Cardiac muscle cell (in vitro differentiated cells and primary cell): ENCODE measurements around the gene ICAM2. TPM values are rescaled to one million over a fixed set of nuclear protein-coding genes. Genes with fewer than 3 reads are reported as not detected.

ENCODE experiments used
- DNase-seq, 2 donors: peaks; one replicate each; pipeline versions ENCODE4 v3.0.0 to v3.0.0-alpha.2; 2010 to 2017; ENCODE audit warnings: low read depth in 1 of 2, low spot score in 1 of 2
- H3K27ac ChIP-seq: fragments of 200-600 bp; sonication (generic); 2 replicates; pipeline ENCODE4 v1.5.1; 2016
- H3K27me3 ChIP-seq: fragments of 200-600 bp; sonication (generic); 2 replicates; pipeline ENCODE4 v1.6.0; 2016; ENCODE audit warnings: control low read depth
- H3K36me3 ChIP-seq: fragments of 200-600 bp; sonication (generic); 2 replicates; pipeline ENCODE4 v1.5.1; 2016; ENCODE audit warnings: control low read depth
- H3K4me1 ChIP-seq: fragments of 200-600 bp; sonication (generic); 2 replicates; pipeline ENCODE4 v1.8.1; 2017; ENCODE audit warnings: low read depth, mild to moderate bottlenecking, mixed run types
- H3K4me3 ChIP-seq: fragments of 200-600 bp; sonication (generic); 2 replicates; pipeline ENCODE4 v1.5.1; 2016; ENCODE audit warnings: mild to moderate bottlenecking
- H3K9me3 ChIP-seq: fragments of 200-600 bp; sonication (generic); 2 replicates; pipeline ENCODE4 v1.5.1; 2017; ENCODE audit warnings: low read depth, mild to moderate bottlenecking, control low read depth
- polyA plus RNA-seq: library from polyadenylated mRNA; unstranded; fragments of >200 nt; fragmentation: Nextera tagmentation; extraction: Ambion mirVana; gene quantifications from 2 replicates; pipeline ENCODE4 v1.2.1, GENCODE V29; 2016
- total RNA-seq: library from RNA; depleted of rRNA; stranded (reverse); fragments of >200 nt; gene quantifications from 2 replicates; pipeline ENCODE4 v1.2.3, GENCODE V29; 2016
- TF ChIP-seq, protein P1 (sequence below): IDR thresholded peaks from 2 replicates; pipeline ENCODE4 v1.5.1; 2012; ENCODE audit warnings: low read depth, mild to moderate bottlenecking, low read length

ICAM2 gene
- total and polyA plus RNA-seq, 2 experiments from 2014 or later = 1.1 TPM; not detected in 1

DNA sequence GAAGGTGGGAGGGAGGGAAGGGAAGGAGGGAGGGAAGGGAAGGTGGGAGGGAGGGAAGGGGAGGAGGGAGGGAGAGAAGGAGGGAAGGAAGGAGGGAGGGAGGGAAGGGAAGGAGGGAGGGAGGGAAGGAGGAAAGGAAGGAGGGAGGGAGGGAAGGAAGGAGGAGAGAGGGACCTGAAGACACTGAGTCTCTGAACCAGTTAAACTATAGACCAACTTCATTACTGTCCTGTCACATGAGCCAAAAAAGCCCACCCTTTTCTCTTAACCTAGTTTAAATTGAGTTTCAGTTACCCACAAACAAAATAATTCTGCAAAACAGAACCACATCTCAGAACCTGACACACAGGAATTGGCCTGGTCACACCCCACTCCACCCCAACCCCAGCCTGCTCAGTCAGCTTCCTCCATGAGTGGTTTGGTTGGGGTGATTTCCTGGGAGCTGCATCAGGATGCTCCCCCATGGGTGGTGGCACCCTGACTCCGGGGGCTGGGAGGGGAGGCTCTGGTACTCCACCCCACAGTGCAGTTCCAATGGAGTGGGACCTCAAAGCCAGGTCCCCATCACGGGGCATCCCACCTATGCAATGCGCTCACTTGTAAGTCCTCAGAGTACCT, 27.0 kb downstream of the ICAM2 start:
- peaks cover 49% of the 10 kb centered on the region for H3K27me3 ChIP-seq
- H3K4me3 ChIP-seq = no peak overlapping the region
- H3K36me3 ChIP-seq = no peaks in the 10 kb centered on the region
- H3K27ac ChIP-seq = no peak overlapping the region
- TF ChIP-seq, protein P1, sequence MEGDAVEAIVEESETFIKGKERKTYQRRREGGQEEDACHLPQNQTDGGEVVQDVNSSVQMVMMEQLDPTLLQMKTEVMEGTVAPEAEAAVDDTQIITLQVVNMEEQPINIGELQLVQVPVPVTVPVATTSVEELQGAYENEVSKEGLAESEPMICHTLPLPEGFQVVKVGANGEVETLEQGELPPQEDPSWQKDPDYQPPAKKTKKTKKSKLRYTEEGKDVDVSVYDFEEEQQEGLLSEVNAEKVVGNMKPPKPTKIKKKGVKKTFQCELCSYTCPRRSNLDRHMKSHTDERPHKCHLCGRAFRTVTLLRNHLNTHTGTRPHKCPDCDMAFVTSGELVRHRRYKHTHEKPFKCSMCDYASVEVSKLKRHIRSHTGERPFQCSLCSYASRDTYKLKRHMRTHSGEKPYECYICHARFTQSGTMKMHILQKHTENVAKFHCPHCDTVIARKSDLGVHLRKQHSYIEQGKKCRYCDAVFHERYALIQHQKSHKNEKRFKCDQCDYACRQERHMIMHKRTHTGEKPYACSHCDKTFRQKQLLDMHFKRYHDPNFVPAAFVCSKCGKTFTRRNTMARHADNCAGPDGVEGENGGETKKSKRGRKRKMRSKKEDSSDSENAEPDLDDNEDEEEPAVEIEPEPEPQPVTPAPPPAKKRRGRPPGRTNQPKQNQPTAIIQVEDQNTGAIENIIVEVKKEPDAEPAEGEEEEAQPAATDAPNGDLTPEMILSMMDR = no peak
- no peak for DNase-seq
- H3K9me3 ChIP-seq = no peaks in the 10 kb centered on the region
- H3K4me1 ChIP-seq = peaks cover 12% of the 10 kb centered on the region

GRCh38 chr17:63991611-63992010, 28.8 kb downstream of the ICAM2 start:
- no peaks in the 10 kb centered on the region for H3K9me3 ChIP-seq
- no peak for DNase-seq
- no peak overlapping the region for H3K4me3 ChIP-seq
- no peaks in the 10 kb centered on the region for H3K36me3 ChIP-seq
- no peak overlapping the region for H3K27ac ChIP-seq
- TF ChIP-seq, protein P1 = no peak
- peaks cover 39% of the 10 kb centered on the region for H3K27me3 ChIP-seq
- H3K4me1 ChIP-seq = peaks cover 31% of the 10 kb centered on the region

DNA sequence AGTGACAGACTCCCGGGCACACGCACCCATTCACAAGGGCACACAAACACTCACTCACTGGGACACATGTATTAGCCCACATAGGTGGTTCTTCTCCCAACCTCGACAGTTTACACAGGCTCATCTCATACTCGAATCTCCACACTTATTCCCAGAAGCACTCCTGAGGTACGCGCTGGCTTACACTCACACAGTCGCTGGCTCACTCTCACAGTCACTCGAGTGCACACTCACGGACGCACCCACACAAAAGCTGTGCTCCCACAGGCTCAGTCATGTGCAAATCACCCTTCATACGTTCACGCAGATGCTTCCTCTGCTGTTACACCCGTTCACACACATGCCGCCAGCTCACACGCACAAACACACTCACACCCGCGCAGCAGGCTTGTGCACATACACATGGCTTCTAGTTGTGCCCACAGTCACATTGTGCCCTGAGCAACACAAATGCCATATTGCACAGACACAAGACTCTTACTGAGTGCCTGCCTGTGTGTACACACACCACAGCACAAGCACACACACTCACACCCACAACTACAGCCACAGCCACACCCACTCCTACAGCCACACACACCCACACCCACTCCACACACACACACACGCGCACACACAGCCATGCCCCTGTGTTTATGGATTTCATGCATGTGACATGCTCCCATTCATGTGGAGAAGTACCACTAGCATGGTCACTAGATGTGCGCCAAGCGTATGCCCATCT, 30.6 kb downstream of the ICAM2 start:
- Histone ChIP-seq H3K4me3 (no peak overlapping the region), H3K9me3 (no peaks in the 10 kb centered on the region), H3K36me3 (no peaks in the 10 kb centered on the region), H3K4me1 (peaks cover 33% of the 10 kb centered on the region), H3K27me3 (peaks cover 29% of the 10 kb centered on the region), H3K27ac (no peak overlapping the region)
- TF ChIP-seq, protein P1 = no peak
- no peak for DNase-seq

- TF ChIP-seq, protein P1 = no peak
- DNase-seq = peak; percentile 42 to 64
- no peak overlapping the region for H3K4me3 ChIP-seq
Measured at GRCh38 chr17:63988741-63989621, 31.5 kb downstream of the ICAM2 start.

DNA sequence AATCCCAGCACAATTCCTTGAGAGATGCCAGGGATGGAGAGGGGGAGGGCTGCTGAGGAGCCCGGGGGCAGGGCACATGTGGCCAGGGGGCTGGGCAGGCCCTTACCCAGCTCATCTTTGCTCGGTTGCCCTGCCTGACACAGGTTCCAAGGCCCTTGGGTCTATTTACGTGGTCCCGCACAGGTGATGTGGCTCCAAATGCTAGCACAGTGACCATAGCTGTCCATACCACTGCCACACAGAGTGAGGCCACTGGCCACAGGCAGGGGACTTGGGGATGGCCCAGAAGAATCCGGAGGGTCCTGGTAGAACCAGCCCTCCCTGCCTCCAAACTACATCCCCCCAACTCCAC, 32.3 kb downstream of the ICAM2 start:
- H3K4me1 ChIP-seq = peaks cover 33% of the 10 kb centered on the region
- H3K27ac ChIP-seq = no peak overlapping the region
- H3K27me3 ChIP-seq = peaks cover 15% of the 10 kb centered on the region
- no peak overlapping the region for H3K4me3 ChIP-seq
- H3K36me3 ChIP-seq = no peaks in the 10 kb centered on the region
- H3K9me3 ChIP-seq = no peaks in the 10 kb centered on the region
- TF ChIP-seq, protein P1 = no peak
- no peak for DNase-seq

More at GRCh38 chr17:63988741-63989621, 31.5 kb downstream of the ICAM2 start:
- H3K36me3 ChIP-seq = no peaks in the 10 kb centered on the region
- no peaks in the 10 kb centered on the region for H3K9me3 ChIP-seq
- peaks cover 23% of the 10 kb centered on the region for H3K27me3 ChIP-seq
- H3K4me1 ChIP-seq = peaks cover 33% of the 10 kb centered on the region
- peak overlapping the region; percentile 56 for H3K27ac ChIP-seq
